Stomach (tissue), 4 donors: ENCODE measurements around the gene METRNL.

ENCODE experiments used
- EP300 ChIP-seq: sonication (generic); formaldehyde crosslinking; IDR thresholded peaks from one replicate; pipeline ENCODE4 v1.6.1; 2017; ENCODE audit warnings: antibody characterized with exemption
- POLR2A ChIP-seq, 4 donors: fragments of 450-650 bp; IDR thresholded peaks; one replicate each; pipeline ENCODE4 v1.6.1; 2016; ENCODE audit warnings: antibody characterized with exemption in 4 of 4, control low read depth in 2 of 4, mild to moderate bottlenecking in 1 of 4, moderate library complexity in 1 of 4
- POLR2AphosphoS5 ChIP-seq, 3 donors: sonication (generic); formaldehyde crosslinking; IDR thresholded peaks; one replicate each; pipeline ENCODE4 v1.6.1; 2016; ENCODE audit warnings: antibody characterized with exemption in 3 of 3
- TF ChIP-seq, protein P1 (sequence below), 7 experiments: fragments of 450-650 bp in 4 of 7; fragments of 200-600 bp in 3 of 7; sonication (generic) in 3 of 7; IDR thresholded peaks; one replicate each; pipeline ENCODE4 v1.5.1; 2016 to 2019; ENCODE audit warnings: antibody characterized with exemption in 7 of 7, control low read depth in 2 of 7, mild to moderate bottlenecking in 1 of 7

DNA sequence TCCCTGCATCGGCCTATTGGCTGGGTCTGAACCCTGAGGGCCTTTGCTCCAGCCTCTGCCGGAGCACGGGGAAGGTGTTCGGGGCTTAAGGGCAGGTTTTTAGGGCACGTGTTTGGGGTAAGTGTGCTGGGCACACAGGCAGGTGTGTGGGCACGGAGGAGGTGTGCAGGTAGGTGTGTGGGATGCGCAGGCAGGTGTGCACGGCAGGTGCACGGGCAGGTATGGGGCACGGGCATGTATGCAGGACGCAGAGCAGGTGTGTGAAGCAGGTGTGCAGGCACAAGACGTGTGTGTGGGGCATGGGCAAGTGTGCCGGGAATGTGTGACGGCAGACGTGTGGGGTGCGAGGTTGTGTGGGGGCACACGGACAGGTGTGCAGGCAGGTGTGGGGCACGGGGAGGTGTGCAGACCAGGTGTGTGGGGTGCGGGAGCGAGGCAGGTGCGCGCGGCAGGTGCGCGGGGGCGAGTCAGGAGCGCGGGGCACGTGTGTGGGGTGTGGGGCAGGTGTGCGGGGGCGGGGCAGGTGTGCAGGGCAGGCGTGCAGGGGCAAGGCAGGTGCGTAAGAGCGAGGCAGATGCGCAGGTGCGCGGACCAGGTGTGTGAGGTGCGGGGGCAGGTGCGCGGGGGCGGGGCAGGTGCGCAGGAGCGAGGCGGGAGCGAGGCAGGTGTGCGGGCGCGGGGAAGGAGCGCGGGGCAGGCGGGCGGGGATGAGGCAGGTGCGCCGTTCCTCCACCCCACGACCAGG lies 28.6 kb upstream of the METRNL start:
- TF ChIP-seq POLR2A (IDR thresholded peaks at IDR 0.05) (no peak), POLR2AphosphoS5 (IDR thresholded peaks at IDR 0.05) (no peak), EP300 (no peak)
- TF ChIP-seq, protein P1, sequence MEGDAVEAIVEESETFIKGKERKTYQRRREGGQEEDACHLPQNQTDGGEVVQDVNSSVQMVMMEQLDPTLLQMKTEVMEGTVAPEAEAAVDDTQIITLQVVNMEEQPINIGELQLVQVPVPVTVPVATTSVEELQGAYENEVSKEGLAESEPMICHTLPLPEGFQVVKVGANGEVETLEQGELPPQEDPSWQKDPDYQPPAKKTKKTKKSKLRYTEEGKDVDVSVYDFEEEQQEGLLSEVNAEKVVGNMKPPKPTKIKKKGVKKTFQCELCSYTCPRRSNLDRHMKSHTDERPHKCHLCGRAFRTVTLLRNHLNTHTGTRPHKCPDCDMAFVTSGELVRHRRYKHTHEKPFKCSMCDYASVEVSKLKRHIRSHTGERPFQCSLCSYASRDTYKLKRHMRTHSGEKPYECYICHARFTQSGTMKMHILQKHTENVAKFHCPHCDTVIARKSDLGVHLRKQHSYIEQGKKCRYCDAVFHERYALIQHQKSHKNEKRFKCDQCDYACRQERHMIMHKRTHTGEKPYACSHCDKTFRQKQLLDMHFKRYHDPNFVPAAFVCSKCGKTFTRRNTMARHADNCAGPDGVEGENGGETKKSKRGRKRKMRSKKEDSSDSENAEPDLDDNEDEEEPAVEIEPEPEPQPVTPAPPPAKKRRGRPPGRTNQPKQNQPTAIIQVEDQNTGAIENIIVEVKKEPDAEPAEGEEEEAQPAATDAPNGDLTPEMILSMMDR (IDR thresholded peaks at IDR 0.05), result no peak
